ENCODE data around the gene PTPRF.

The PTPRF gene

GRCh38 chr1:43503534-43503933, 27.1 kb upstream of the PTPRF start:
- H3K27me3 ChIP-seq (ENCODE audit: low read depth, low read length) = no peaks in the 10 kb centered on the region
- H3K9me3 ChIP-seq (ENCODE audit: control insufficient read depth in 1 of 2, low read length in 2 of 2) = no peaks in the 10 kb centered on the region
- no peaks in the 10 kb centered on the region for H3K4me1 ChIP-seq (ENCODE audit: control insufficient read depth in 1 of 2, insufficient read depth in 2 of 2, low read length in 2 of 2)
- H3K36me3 ChIP-seq (ENCODE audit: control insufficient read depth in 1 of 2, insufficient read depth in 2 of 2, low read length in 2 of 2) = no peaks in the 10 kb centered on the region
- no peak overlapping the region for H3K27ac ChIP-seq (ENCODE audit: low read length)
- no peak overlapping the region for H3K4me3 ChIP-seq (ENCODE audit: low read depth in 1 of 2, low read length in 2 of 2)

GRCh38 chr1:43505077-43505780, 25.5 kb upstream of the PTPRF start:
- Histone ChIP-seq H3K27ac (ENCODE audit: low read length) (no peak overlapping the region), H3K4me3 (ENCODE audit: low read depth in 1 of 2, low read length in 2 of 2) (no peak overlapping the region), H3K9me3 (ENCODE audit: control insufficient read depth in 1 of 2, low read length in 2 of 2) (no peaks in the 10 kb centered on the region), H3K27me3 (ENCODE audit: low read depth, low read length) (no peaks in the 10 kb centered on the region), H3K4me1 (ENCODE audit: control insufficient read depth in 1 of 2, insufficient read depth in 2 of 2, low read length in 2 of 2) (no peaks in the 10 kb centered on the region), H3K36me3 (ENCODE audit: control insufficient read depth in 1 of 2, insufficient read depth in 2 of 2, low read length in 2 of 2) (no peaks in the 10 kb centered on the region)

- Histone ChIP-seq H3K27me3 (ENCODE audit: low read depth, low read length) (no peaks in the 10 kb centered on the region), H3K36me3 (ENCODE audit: control insufficient read depth in 1 of 2, insufficient read depth in 2 of 2, low read length in 2 of 2) (no peaks in the 10 kb centered on the region)
Observed at GRCh38 chr1:43506233-43506632, 24.4 kb upstream of the PTPRF start.

GRCh38 chr1:43507296-43508295, 23.1 kb upstream of the PTPRF start:
- no peak overlapping the region for H3K27ac ChIP-seq (ENCODE audit: low read length)
- H3K9me3 ChIP-seq (ENCODE audit: control insufficient read depth in 1 of 2, low read length in 2 of 2) = peaks cover 0 to 3% of the 10 kb centered on the region in 2 donors
- H3K27me3 ChIP-seq (ENCODE audit: low read depth, low read length) = no peaks in the 10 kb centered on the region
- H3K4me1 ChIP-seq (ENCODE audit: control insufficient read depth in 1 of 2, insufficient read depth in 2 of 2, low read length in 2 of 2) = no peaks in the 10 kb centered on the region
- H3K4me3 ChIP-seq (ENCODE audit: low read depth in 1 of 2, low read length in 2 of 2) = no peak overlapping the region
- no peaks in the 10 kb centered on the region for H3K36me3 ChIP-seq (ENCODE audit: control insufficient read depth in 1 of 2, insufficient read depth in 2 of 2, low read length in 2 of 2)

More at GRCh38 chr1:43506233-43506632, 24.4 kb upstream of the PTPRF start:
- no peak overlapping the region for H3K27ac ChIP-seq (ENCODE audit: low read length)
- no peaks in the 10 kb centered on the region for H3K4me1 ChIP-seq (ENCODE audit: control insufficient read depth in 1 of 2, insufficient read depth in 2 of 2, low read length in 2 of 2)
- H3K4me3 ChIP-seq (ENCODE audit: low read depth in 1 of 2, low read length in 2 of 2) = no peak overlapping the region
- H3K9me3 ChIP-seq (ENCODE audit: control insufficient read depth in 1 of 2, low read length in 2 of 2) = no peaks in the 10 kb centered on the region

GRCh38 chr1:43509007-43509739, 21.5 kb upstream of the PTPRF start:
- Histone ChIP-seq H3K27ac (ENCODE audit: low read length) (no peak overlapping the region), H3K9me3 (ENCODE audit: control insufficient read depth in 1 of 2, low read length in 2 of 2) (peaks cover 0 to 3% of the 10 kb centered on the region in 2 donors), H3K4me1 (ENCODE audit: control insufficient read depth in 1 of 2, insufficient read depth in 2 of 2, low read length in 2 of 2) (no peaks in the 10 kb centered on the region), H3K27me3 (ENCODE audit: low read depth, low read length) (no peaks in the 10 kb centered on the region), H3K4me3 (ENCODE audit: low read depth in 1 of 2, low read length in 2 of 2) (no peak overlapping the region), H3K36me3 (ENCODE audit: control insufficient read depth in 1 of 2, insufficient read depth in 2 of 2, low read length in 2 of 2) (no peaks in the 10 kb centered on the region)

GRCh38 chr1:43509740-43510375, 20.8 kb upstream of the PTPRF start:
- Histone ChIP-seq H3K9me3 (ENCODE audit: control insufficient read depth in 1 of 2, low read length in 2 of 2) (peaks cover 0 to 3% of the 10 kb centered on the region in 2 donors), H3K27ac (ENCODE audit: low read length) (no peak overlapping the region), H3K4me1 (ENCODE audit: control insufficient read depth in 1 of 2, insufficient read depth in 2 of 2, low read length in 2 of 2) (no peaks in the 10 kb centered on the region)

GRCh38 chr1:43510621-43511020, 20.1 kb upstream of the PTPRF start:
- Histone ChIP-seq H3K27me3 (ENCODE audit: low read depth, low read length) (no peaks in the 10 kb centered on the region), H3K4me3 (ENCODE audit: low read depth in 1 of 2, low read length in 2 of 2) (no peak overlapping the region), H3K4me1 (ENCODE audit: control insufficient read depth in 1 of 2, insufficient read depth in 2 of 2, low read length in 2 of 2) (no peaks in the 10 kb centered on the region), H3K36me3 (ENCODE audit: control insufficient read depth in 1 of 2, insufficient read depth in 2 of 2, low read length in 2 of 2) (no peaks in the 10 kb centered on the region), H3K9me3 (ENCODE audit: control insufficient read depth in 1 of 2, low read length in 2 of 2) (peaks cover 0 to 3% of the 10 kb centered on the region in 2 donors), H3K27ac (ENCODE audit: low read length) (no peak overlapping the region)

More at GRCh38 chr1:43509740-43510375, 20.8 kb upstream of the PTPRF start:
- Histone ChIP-seq H3K27me3 (ENCODE audit: low read depth, low read length) (no peaks in the 10 kb centered on the region), H3K4me3 (ENCODE audit: low read depth in 1 of 2, low read length in 2 of 2) (no peak overlapping the region), H3K36me3 (ENCODE audit: control insufficient read depth in 1 of 2, insufficient read depth in 2 of 2, low read length in 2 of 2) (no peaks in the 10 kb centered on the region)

- Histone ChIP-seq H3K27me3 (ENCODE audit: low read depth, low read length) (no peaks in the 10 kb centered on the region), H3K36me3 (ENCODE audit: control insufficient read depth in 1 of 2, insufficient read depth in 2 of 2, low read length in 2 of 2) (no peaks in the 10 kb centered on the region), H3K9me3 (ENCODE audit: control insufficient read depth in 1 of 2, low read length in 2 of 2) (peaks cover 0 to 3% of the 10 kb centered on the region in 2 donors), H3K4me1 (ENCODE audit: control insufficient read depth in 1 of 2, insufficient read depth in 2 of 2, low read length in 2 of 2) (no peaks in the 10 kb centered on the region), H3K27ac (ENCODE audit: low read length) (no peak overlapping the region), H3K4me3 (ENCODE audit: low read depth in 1 of 2, low read length in 2 of 2) (no peak overlapping the region)
Observed at GRCh38 chr1:43511394-43511793, 19.3 kb upstream of the PTPRF start.

- no peak overlapping the region for H3K4me3 ChIP-seq (ENCODE audit: low read depth in 1 of 2, low read length in 2 of 2)
- no peaks in the 10 kb centered on the region for H3K27me3 ChIP-seq (ENCODE audit: low read depth, low read length)
- no peaks in the 10 kb centered on the region for H3K4me1 ChIP-seq (ENCODE audit: control insufficient read depth in 1 of 2, insufficient read depth in 2 of 2, low read length in 2 of 2)
- peaks cover 0 to 3% of the 10 kb centered on the region in 2 donors for H3K9me3 ChIP-seq (ENCODE audit: control insufficient read depth in 1 of 2, low read length in 2 of 2)
- H3K27ac ChIP-seq (ENCODE audit: low read length) = no peak overlapping the region
- no peaks in the 10 kb centered on the region for H3K36me3 ChIP-seq (ENCODE audit: control insufficient read depth in 1 of 2, insufficient read depth in 2 of 2, low read length in 2 of 2)
Observed at GRCh38 chr1:43512133-43512532, 18.6 kb upstream of the PTPRF start.

- no peaks in the 10 kb centered on the region for H3K4me1 ChIP-seq (ENCODE audit: control insufficient read depth in 1 of 2, insufficient read depth in 2 of 2, low read length in 2 of 2)
- no peaks in the 10 kb centered on the region for H3K27me3 ChIP-seq (ENCODE audit: low read depth, low read length)
- peaks cover 0 to 3% of the 10 kb centered on the region in 2 donors for H3K9me3 ChIP-seq (ENCODE audit: control insufficient read depth in 1 of 2, low read length in 2 of 2)
- H3K4me3 ChIP-seq (ENCODE audit: low read depth in 1 of 2, low read length in 2 of 2) = no peak overlapping the region
- H3K36me3 ChIP-seq (ENCODE audit: control insufficient read depth in 1 of 2, insufficient read depth in 2 of 2, low read length in 2 of 2) = no peaks in the 10 kb centered on the region
- no peak overlapping the region for H3K27ac ChIP-seq (ENCODE audit: low read length)
Observed at GRCh38 chr1:43512681-43513080, 18.0 kb upstream of the PTPRF start.

Measured in muscle layer of duodenum (tissue), 2 donors.